GM12873 (cell line): ENCODE results near the gene RRAGC.

Experiments used
- TF ChIP-seq, protein P1 (sequence below): IDR thresholded peaks from 2 replicates; pipeline ENCODE4 v1.5.1; 2012; ENCODE audit warnings: low read depth, mild to moderate bottlenecking, moderate library complexity, low read length, control low read depth; ENCODE audit not compliant: insufficient read depth; ENCODE audit errors: missing control alignments

RRAGC gene

DNA sequence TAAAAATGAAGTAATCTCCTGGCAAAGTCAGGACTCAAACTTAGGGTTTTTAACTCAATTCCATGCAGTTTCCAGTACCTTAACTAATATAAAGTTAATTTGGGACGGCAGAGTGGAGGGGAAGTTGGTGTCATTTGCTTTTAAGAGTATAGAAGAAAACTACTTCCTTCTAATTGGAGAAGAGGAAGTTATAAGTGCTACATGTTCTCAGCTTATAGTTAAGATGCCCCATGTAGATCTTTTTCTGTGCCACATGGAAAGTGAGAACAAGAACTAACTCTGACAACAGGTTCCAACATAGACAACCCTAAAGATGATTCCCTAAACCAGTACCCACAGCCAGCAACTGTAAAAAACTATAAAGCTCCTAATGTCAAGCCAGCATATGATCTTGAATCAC is 11.5 kb downstream of the RRAGC start:
- TF ChIP-seq, protein P1, sequence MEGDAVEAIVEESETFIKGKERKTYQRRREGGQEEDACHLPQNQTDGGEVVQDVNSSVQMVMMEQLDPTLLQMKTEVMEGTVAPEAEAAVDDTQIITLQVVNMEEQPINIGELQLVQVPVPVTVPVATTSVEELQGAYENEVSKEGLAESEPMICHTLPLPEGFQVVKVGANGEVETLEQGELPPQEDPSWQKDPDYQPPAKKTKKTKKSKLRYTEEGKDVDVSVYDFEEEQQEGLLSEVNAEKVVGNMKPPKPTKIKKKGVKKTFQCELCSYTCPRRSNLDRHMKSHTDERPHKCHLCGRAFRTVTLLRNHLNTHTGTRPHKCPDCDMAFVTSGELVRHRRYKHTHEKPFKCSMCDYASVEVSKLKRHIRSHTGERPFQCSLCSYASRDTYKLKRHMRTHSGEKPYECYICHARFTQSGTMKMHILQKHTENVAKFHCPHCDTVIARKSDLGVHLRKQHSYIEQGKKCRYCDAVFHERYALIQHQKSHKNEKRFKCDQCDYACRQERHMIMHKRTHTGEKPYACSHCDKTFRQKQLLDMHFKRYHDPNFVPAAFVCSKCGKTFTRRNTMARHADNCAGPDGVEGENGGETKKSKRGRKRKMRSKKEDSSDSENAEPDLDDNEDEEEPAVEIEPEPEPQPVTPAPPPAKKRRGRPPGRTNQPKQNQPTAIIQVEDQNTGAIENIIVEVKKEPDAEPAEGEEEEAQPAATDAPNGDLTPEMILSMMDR: no peak

- TF ChIP-seq, protein P1: no peak
Observed at GRCh38 chr1:38846210-38846609, 13.4 kb downstream of the RRAGC start.

DNA sequence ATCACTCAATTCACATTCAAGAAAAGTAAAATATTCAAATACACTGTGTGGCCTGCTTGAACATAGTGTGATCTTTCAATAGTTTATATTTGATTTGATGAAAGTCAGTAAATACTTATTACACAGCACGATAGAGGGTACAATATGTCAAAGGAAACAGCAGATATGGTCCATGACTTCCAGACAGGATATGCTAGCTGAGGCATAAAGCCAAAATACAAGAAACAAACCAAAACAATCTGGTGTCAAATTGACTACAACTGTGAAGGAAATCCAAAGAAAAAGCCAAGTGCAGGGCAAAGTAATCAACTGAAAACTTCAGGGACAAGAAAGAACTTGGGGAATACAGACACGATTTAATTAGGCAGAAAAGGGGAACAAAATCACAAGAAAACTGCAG is 19.3 kb downstream of the RRAGC start:
- TF ChIP-seq, protein P1: no peak

GRCh38 chr1:38839363-38839762 is 20.2 kb downstream of the RRAGC start:
- TF ChIP-seq, protein P1: no peak

DNA sequence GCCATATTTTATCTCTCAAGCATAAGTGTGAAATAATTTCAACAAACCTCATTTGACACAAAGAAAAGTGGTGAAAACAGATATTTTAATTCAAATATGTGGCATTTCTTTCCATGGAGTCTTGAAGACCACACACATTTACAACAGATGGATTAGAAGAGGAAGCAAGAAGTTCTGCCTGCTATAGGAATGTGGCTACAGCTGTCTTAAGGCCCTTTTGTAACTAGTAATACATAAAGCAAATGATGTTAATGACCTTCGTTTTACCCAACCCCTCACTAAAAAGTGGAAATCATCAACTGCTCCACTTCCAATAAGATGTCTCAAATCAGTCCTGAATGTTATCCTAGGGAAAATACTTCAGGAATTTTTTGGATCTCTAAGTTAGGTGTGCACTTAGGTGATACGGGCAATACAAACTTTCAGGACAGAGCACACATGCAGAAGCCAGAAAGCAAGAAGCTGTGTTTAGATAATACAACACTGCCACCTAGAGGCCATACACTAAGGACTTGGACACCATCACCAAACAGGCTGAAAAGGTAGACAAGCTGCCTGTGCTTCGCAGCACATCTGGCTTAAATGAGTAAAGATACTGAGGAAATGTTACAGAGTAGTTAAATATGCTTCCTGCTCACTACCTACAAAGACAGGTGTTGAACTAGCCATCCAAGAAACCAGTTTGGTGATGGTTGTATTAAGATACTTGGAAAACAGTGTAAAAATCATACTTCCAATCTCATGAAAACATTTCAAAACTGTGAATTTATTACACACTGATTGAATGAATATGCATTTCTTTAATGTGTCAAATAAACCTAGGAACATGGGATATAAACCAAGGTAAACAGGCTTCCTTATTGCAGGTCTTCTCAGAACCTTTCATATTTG is 24.4 kb downstream of the RRAGC start:
- TF ChIP-seq, protein P1: peak; percentile 79

- TF ChIP-seq, protein P1: no peak
Observed at GRCh38 chr1:38834221-38834782, 25.3 kb downstream of the RRAGC start.

DNA sequence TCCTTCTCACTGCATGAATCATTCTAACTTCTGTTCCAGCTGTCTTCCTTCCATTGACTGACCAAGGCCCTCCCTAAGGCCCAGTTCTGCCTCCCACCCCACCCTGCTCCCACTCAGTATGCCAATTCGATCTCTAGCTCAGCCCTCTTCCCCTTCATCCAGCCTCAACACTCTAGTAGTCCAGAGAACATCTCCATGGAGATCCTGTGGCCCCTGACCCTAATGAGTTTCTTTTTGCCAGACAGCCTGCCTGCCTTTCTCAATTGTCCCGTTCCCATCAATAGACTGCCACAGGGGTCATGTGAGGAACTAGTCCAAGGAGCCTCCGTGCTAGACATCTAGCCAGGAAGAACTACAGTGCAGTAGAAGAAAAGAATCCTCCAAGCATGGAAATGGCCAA is 26.4 kb downstream of the RRAGC start:
- TF ChIP-seq, protein P1: no peak
